Iris pigment epithelial cell (primary cell): Measurements from ENCODE around the gene TAS2R1.

Experiments
- DNase-seq: peaks from one replicate; pipeline ENCODE4 v3.0.0-alpha.2; 2011; ENCODE audit warnings: low read depth

TAS2R1 gene

DNA sequence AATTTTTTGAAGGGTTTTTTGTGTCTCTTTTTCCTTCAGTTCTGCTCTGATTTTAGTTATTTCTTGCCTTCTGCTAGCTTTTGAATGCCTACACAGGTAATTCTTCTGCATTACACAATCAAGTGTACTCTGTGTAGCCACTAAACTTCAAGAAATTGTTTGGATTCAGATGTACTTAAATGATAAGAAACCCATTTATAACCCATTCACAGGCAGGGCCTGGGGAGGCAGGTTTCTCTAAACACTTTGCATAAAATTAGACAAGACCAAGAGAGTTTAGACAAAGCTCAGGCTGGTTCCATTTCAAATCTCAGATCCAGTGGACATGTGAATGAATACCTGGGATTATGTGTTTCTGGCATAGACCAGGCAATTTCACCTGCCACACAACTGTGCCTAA, 43.0 kb downstream of the TAS2R1 start:
- DNase-seq, result no peak

DNA sequence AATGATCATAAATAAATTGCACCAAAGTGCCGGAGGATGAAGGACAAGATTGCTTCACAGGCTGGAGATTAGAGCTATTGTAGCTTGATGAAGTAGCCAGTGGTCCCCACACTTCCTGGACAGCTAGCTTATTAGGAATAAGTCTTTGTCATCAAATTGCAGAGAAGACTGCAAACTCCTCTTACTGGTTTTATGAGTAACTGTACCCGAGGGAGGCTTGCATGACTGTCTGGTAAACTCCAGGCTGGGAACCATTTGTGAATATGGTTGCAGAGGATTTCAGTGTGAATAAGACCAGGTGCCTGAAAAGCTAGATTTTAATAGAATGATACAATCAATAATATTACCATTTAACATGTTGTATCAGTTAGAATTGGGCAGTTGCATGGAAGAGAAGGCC, 47.7 kb downstream of the TAS2R1 start:
- no peak for DNase-seq
